K562 (cell line): ENCODE measurements around the gene PDE2A.

Experiments
- EGR1 ChIP-seq: fragments of 450-650 bp; conservative IDR thresholded peaks from 2 replicates; pipeline ENCODE4 v1.6.1; 2017; ENCODE audit warnings: mild to moderate bottlenecking
- NFIC ChIP-seq: fragments of 450-650 bp; IDR thresholded peaks from 2 replicates; pipeline ENCODE4 v1.6.1; 2017; ENCODE audit warnings: mild to moderate bottlenecking, inconsistent platforms
- SIX5 ChIP-seq, 2 experiments: IDR thresholded peaks; 2 replicates each; pipeline ENCODE4 v1.6.1; 2011; ENCODE audit warnings: low read length in 2 of 2, borderline replicate concordance in 1 of 2, low read depth in 1 of 2, mild to moderate bottlenecking in 1 of 2, moderate library complexity in 1 of 2; ENCODE audit not compliant: insufficient read depth in 1 of 2
- TEAD1 ChIP-seq, 2 experiments: fragments of 450-650 bp in 1 of 2; sonication (generic) in 1 of 2; formaldehyde crosslinking; IDR thresholded peaks; 2 replicates each; pipeline versions ENCODE4 v1.4.0 to v1.8.0; 2020 to 2022; ENCODE audit warnings: mild to moderate bottlenecking in 2 of 2, missing genetic modification reagents in 1 of 2
- TF ChIP-seq, protein P1 (sequence below), 3 experiments: fragments of 200-800 bp in 1 of 3; sonication (Bioruptor generic) in 1 of 3; sonication (generic) in 1 of 3; formaldehyde crosslinking in 1 of 3; IDR thresholded peaks; 2 replicates each; pipeline versions ENCODE4 v1.6.1 to v1.8.0; 2016 to 2022; ENCODE audit warnings: mild to moderate bottlenecking in 2 of 3, missing compliant biosample characterization in 2 of 3, missing genetic modification characterization in 2 of 3, missing genetic modification reagents in 1 of 3
- TF ChIP-seq, protein P2 (sequence below), 3 experiments: IDR thresholded peaks in 2 of 3; conservative IDR thresholded peaks in 1 of 3; 2 replicates each; pipeline ENCODE4 v1.5.1; 2011 to 2012; ENCODE audit warnings: low read length in 3 of 3, mild to moderate bottlenecking in 3 of 3, control low read depth in 2 of 3, improper control_type of control experiment in 1 of 3, inconsistent platforms in 1 of 3, low read depth in 1 of 3, mixed read lengths in 1 of 3, moderate library complexity in 1 of 3; ENCODE audit not compliant: insufficient read depth in 2 of 3

DNA sequence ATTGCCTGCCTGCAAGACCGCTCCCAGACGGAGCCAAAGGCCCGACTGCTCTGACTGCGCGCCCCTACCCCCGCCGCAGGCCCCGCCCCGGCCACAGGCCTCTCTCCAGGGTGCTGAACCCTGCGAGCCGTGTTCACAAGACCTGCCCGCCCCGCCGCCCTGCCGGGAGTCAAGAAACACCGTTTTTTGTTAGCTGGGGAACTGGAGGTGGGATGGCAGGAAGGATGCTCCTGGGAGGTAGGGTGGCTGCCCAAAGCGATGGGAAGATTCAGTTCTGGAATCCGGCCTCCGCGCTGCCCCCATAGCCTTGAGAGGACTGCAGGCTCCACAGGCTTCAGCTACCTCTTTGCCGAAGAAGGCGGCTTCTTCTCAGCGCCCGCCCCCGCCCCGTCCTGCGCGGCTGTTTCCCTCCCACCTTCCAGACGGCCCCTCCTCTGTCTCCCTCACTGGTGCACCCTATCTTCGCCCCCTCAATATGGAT lies 2.7 kb upstream of the PDE2A start:
- TF ChIP-seq TEAD1 (CRISPR knock-in tag; IDR thresholded peaks at IDR 0.05) (no peak), SIX5 (IDR thresholded peaks at IDR 0.05; ENCODE audit: borderline replicate concordance in 1 of 2, insufficient read depth in 1 of 2, low read depth in 1 of 2, low read length in 2 of 2) (no peak), NFIC (no peak), EGR1 (peak; percentile 52)
- TF ChIP-seq, protein P1, sequence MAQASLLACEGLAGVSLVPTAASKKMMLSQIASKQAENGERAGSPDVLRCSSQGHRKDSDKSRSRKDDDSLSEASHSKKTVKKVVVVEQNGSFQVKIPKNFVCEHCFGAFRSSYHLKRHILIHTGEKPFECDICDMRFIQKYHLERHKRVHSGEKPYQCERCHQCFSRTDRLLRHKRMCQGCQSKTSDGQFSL (CRISPR knock-in tag; IDR thresholded peaks at IDR 0.05): no peak
- TF ChIP-seq, protein P1 (tag; IDR thresholded peaks at IDR 0.05): no peak
- TF ChIP-seq, protein P2, sequence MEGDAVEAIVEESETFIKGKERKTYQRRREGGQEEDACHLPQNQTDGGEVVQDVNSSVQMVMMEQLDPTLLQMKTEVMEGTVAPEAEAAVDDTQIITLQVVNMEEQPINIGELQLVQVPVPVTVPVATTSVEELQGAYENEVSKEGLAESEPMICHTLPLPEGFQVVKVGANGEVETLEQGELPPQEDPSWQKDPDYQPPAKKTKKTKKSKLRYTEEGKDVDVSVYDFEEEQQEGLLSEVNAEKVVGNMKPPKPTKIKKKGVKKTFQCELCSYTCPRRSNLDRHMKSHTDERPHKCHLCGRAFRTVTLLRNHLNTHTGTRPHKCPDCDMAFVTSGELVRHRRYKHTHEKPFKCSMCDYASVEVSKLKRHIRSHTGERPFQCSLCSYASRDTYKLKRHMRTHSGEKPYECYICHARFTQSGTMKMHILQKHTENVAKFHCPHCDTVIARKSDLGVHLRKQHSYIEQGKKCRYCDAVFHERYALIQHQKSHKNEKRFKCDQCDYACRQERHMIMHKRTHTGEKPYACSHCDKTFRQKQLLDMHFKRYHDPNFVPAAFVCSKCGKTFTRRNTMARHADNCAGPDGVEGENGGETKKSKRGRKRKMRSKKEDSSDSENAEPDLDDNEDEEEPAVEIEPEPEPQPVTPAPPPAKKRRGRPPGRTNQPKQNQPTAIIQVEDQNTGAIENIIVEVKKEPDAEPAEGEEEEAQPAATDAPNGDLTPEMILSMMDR (IDR thresholded peaks at IDR 0.05 in 2 of 3, conservative IDR thresholded peaks at IDR 0.05 in 1 of 3; ENCODE audit: insufficient read depth in 2 of 3, low read depth in 1 of 3, low read length in 3 of 3): no peak
